CD14-positive monocyte (primary cell): Measurements from ENCODE around the gene HKDC1. TPM values are rescaled to one million over a fixed set of nuclear protein-coding genes. Genes with fewer than 3 reads are reported as not detected.

ENCODE experiments used
- DNase-seq, 3 donors: peaks; one replicate each; pipeline ENCODE4 v3.0.0-alpha.2; 2011 to 2022
- H2AFZ ChIP-seq: 2 replicates; pipeline ENCODE4 v1.6.0; 2012; ENCODE audit warnings: mild to moderate bottlenecking, low read depth, low read length, inconsistent platforms; ENCODE audit not compliant: insufficient read depth, poor library complexity, severe bottlenecking
- H3K27ac ChIP-seq, 2 donors: 1 replicate in 1 of 2; 2 replicates in 1 of 2; pipeline ENCODE4 v1.5.1; 2012 to 2013; ENCODE audit warnings: low read length in 2 of 2, control low read depth in 1 of 2, inconsistent platforms in 1 of 2, low read depth in 1 of 2, mild to moderate bottlenecking in 1 of 2
- H3K27me3 ChIP-seq, 2 donors: one replicate each; pipeline versions ENCODE4 v1.6.0 to v1.6.1; 2011 to 2013; ENCODE audit warnings: low read length in 2 of 2; ENCODE audit not compliant: control insufficient read depth in 2 of 2, insufficient read depth in 2 of 2
- H3K36me3 ChIP-seq, 2 donors: replicated peaks in 1 of 2; 1 replicate in 1 of 2; 2 replicates in 1 of 2; pipeline versions ENCODE4 v1.5.1 to v1.6.1; 2012 to 2013; ENCODE audit warnings: low read length in 2 of 2, control low read depth in 1 of 2, inconsistent platforms in 1 of 2, mild to moderate bottlenecking in 1 of 2; ENCODE audit not compliant: insufficient read depth in 2 of 2, control insufficient read depth in 1 of 2
- H3K4me1 ChIP-seq, 2 donors: 1 replicate in 1 of 2; 2 replicates in 1 of 2; pipeline versions ENCODE4 v1.5.1 to v1.6.1; 2012 to 2013; ENCODE audit warnings: low read length in 2 of 2, control low read depth in 1 of 2, inconsistent platforms in 1 of 2, mild to moderate bottlenecking in 1 of 2, moderate library complexity in 1 of 2; ENCODE audit not compliant: insufficient read depth in 2 of 2, control insufficient read depth in 1 of 2
- H3K4me2 ChIP-seq: replicated peaks from 2 replicates; pipeline ENCODE3; 2012; ENCODE audit warnings: low read length, moderate library complexity, mild to moderate bottlenecking; ENCODE audit not compliant: poor library complexity, severe bottlenecking; ENCODE audit errors: extremely low read depth
- H3K4me3 ChIP-seq, 3 experiments: fragments of 200-600 bp in 1 of 3; sonication (generic) in 1 of 3; replicated peaks in 1 of 3; 1 replicate in 2 of 3; 2 replicates in 1 of 3; pipeline ENCODE4 v1.5.1; 2011 to 2013; ENCODE audit warnings: low read length in 3 of 3, mild to moderate bottlenecking in 3 of 3, control low read depth in 2 of 3, low read depth in 2 of 3, inconsistent platforms in 1 of 3, moderate library complexity in 1 of 3
- H3K79me2 ChIP-seq: 2 replicates; pipeline ENCODE4 v1.6.0; 2012; ENCODE audit warnings: mild to moderate bottlenecking, control low read depth, inconsistent platforms, low read length, moderate library complexity; ENCODE audit not compliant: insufficient read depth
- H3K9ac ChIP-seq: 2 replicates; pipeline ENCODE4 v1.6.0; 2017; ENCODE audit warnings: low read length, mild to moderate bottlenecking; ENCODE audit not compliant: insufficient read depth, poor library complexity, severe bottlenecking
- H3K9me3 ChIP-seq, 2 donors: replicated peaks in 1 of 2; 1 replicate in 1 of 2; 2 replicates in 1 of 2; pipeline versions ENCODE4 v1.5.1 to v1.6.1; 2012 to 2013; ENCODE audit warnings: low read length in 2 of 2, control low read depth in 1 of 2; ENCODE audit not compliant: control insufficient read depth in 1 of 2, insufficient read depth in 1 of 2
- H4K20me1 ChIP-seq: 2 replicates; pipeline ENCODE4 v1.6.0; 2012; ENCODE audit warnings: mild to moderate bottlenecking, low read length, control low read depth, moderate library complexity; ENCODE audit not compliant: insufficient read depth
- H3K27ac Mint-ChIP-seq, 7 donors: one replicate each; pipeline ENCODE4 v1.8.0; 2020; ENCODE audit warnings: mild to moderate bottlenecking in 7 of 7, mixed read lengths in 7 of 7, moderate library complexity in 6 of 7, inconsistent platforms in 2 of 7
- H3K27me3 Mint-ChIP-seq, 3 donors: one replicate each; pipeline ENCODE4 v1.8.0; 2021 to 2022; ENCODE audit warnings: low read depth in 3 of 3, mild to moderate bottlenecking in 3 of 3, mixed read lengths in 3 of 3, moderate library complexity in 3 of 3, inconsistent platforms in 1 of 3
- H3K36me3 Mint-ChIP-seq, 2 donors: one replicate each; pipeline ENCODE4 v1.8.0; 2020; ENCODE audit warnings: mixed read lengths in 2 of 2, inconsistent platforms in 1 of 2, mild to moderate bottlenecking in 1 of 2
- H3K4me1 Mint-ChIP-seq: one replicate; pipeline ENCODE4 v1.8.0; 2020; ENCODE audit warnings: mild to moderate bottlenecking, mixed read lengths
- H3K4me3 Mint-ChIP-seq, 2 donors: one replicate each; pipeline ENCODE4 v1.8.0; 2020; ENCODE audit warnings: mild to moderate bottlenecking in 2 of 2, mixed read lengths in 2 of 2, moderate library complexity in 1 of 2
- H3K9me3 Mint-ChIP-seq, 7 donors: one replicate each; pipeline ENCODE4 v1.8.0; 2020 to 2022; ENCODE audit warnings: mixed read lengths in 7 of 7, mild to moderate bottlenecking in 6 of 7, moderate library complexity in 6 of 7, inconsistent platforms in 2 of 7
- WGBS: methylation state at CpG from one replicate; pipeline ENCODE4 v1.1.5; 2013; ENCODE audit warnings: missing lambda C conversion rate; ENCODE audit not compliant: insufficient coverage; 5-methylcytosine and 5-hydroxymethylcytosine counted together
- intact Hi-C, 2 donors: fragments of 100-400 bp; cut with micrococcal nuclease; formaldehyde crosslinking; loops; one replicate each; pipeline versions ENCODE4 v1.15.0 to v1.15.1; 2023
- polyA plus RNA-seq, 3 donors: library from polyadenylated mRNA; depleted of rRNA in 1 of 3; unstranded in 2 of 3; stranded (reverse) in 1 of 3; fragments of 300-500 nt in 2 of 3; fragments of >200 nt in 1 of 3; fragmentation: Illumina TruSeq in 2 of 3; gene quantifications; 1 replicate in 2 of 3; 2 replicates in 1 of 3; pipeline ENCODE4 v1.2.3, GENCODE V29; 2012 to 2021
- TF ChIP-seq, protein P1 (sequence below): fragments of 200-600 bp; IDR thresholded peaks from one replicate; pipeline ENCODE4 v1.8.0; 2022; ENCODE audit warnings: antibody characterized with exemption, mild to moderate bottlenecking

Gene HKDC1
- polyA plus RNA-seq, 3 donors: not detected

GRCh38 chr10:69224862-69225657 is 4.9 kb downstream of the HKDC1 start:
- H3K9me3 Mint-ChIP-seq: no peaks in the 10 kb centered on the region
- 71% methylated on average over 7 of the region's 10 CpGs for WGBS
- Histone ChIP-seq H3K4me1 (peaks cover 16 to 18% of the 10 kb centered on the region in 2 donors), H3K79me2 (no peaks in the 10 kb centered on the region), H4K20me1 (no peaks in the 10 kb centered on the region), H2AFZ (no peak overlapping the region), H3K27ac (no peak overlapping the region), H3K9ac (no peak overlapping the region), H3K9me3 (no peaks in the 10 kb centered on the region), H3K27me3 (no peaks in the 10 kb centered on the region), H3K36me3 (no peaks in the 10 kb centered on the region), H3K4me3 (no peak overlapping the region), H3K4me2 (no peak overlapping the region)
- no peak overlapping the region for H3K27ac Mint-ChIP-seq
- no peak for DNase-seq
- intact Hi-C loops: no loop called here
- H3K4me1 Mint-ChIP-seq: peaks cover 28% of the 10 kb centered on the region
- no peak overlapping the region for H3K4me3 Mint-ChIP-seq
- H3K27me3 Mint-ChIP-seq: peaks cover 1 to 5% (median 3%) of the 10 kb centered on the region in 3 donors
- no peaks in the 10 kb centered on the region for H3K36me3 Mint-ChIP-seq
- TF ChIP-seq, protein P1, sequence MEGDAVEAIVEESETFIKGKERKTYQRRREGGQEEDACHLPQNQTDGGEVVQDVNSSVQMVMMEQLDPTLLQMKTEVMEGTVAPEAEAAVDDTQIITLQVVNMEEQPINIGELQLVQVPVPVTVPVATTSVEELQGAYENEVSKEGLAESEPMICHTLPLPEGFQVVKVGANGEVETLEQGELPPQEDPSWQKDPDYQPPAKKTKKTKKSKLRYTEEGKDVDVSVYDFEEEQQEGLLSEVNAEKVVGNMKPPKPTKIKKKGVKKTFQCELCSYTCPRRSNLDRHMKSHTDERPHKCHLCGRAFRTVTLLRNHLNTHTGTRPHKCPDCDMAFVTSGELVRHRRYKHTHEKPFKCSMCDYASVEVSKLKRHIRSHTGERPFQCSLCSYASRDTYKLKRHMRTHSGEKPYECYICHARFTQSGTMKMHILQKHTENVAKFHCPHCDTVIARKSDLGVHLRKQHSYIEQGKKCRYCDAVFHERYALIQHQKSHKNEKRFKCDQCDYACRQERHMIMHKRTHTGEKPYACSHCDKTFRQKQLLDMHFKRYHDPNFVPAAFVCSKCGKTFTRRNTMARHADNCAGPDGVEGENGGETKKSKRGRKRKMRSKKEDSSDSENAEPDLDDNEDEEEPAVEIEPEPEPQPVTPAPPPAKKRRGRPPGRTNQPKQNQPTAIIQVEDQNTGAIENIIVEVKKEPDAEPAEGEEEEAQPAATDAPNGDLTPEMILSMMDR: no peak

- H3K36me3 Mint-ChIP-seq: no peaks in the 10 kb centered on the region
- no peak overlapping the region for H3K27ac ChIP-seq
- peaks cover 16 to 18% of the 10 kb centered on the region in 2 donors for H3K4me1 ChIP-seq
- H3K4me3 ChIP-seq: no peak overlapping the region
- no peak for DNase-seq
- no peak overlapping the region for H3K27ac Mint-ChIP-seq
- H3K4me2 ChIP-seq: no peak overlapping the region
- TF ChIP-seq, protein P1: no peak
- no peaks in the 10 kb centered on the region for H3K27me3 ChIP-seq
- H3K9me3 ChIP-seq: no peaks in the 10 kb centered on the region
- H2AFZ ChIP-seq: no peak overlapping the region
- no peaks in the 10 kb centered on the region for H4K20me1 ChIP-seq
- H3K36me3 ChIP-seq: no peaks in the 10 kb centered on the region
- peaks cover 1 to 4% (median 3%) of the 10 kb centered on the region in 3 donors for H3K27me3 Mint-ChIP-seq
- peaks cover 28% of the 10 kb centered on the region for H3K4me1 Mint-ChIP-seq
- intact Hi-C loops: no loop called here
- 81% methylated on average over 4 of the region's 10 CpGs for WGBS
- H3K79me2 ChIP-seq: no peaks in the 10 kb centered on the region
- no peaks in the 10 kb centered on the region for H3K9me3 Mint-ChIP-seq
- no peak overlapping the region for H3K4me3 Mint-ChIP-seq
- H3K9ac ChIP-seq: no peak overlapping the region
Measured at GRCh38 chr10:69225681-69226080, 5.5 kb downstream of the HKDC1 start.
